ENCODE results near the gene CFAP53.

Gene CFAP53

GRCh38 chr18:50287441-50288347 lies 21.4 kb upstream of the CFAP53 start, which contains the start of gene CXXC1:
CXXC1 (minus strand) TSS chr18:50287692; CDS start chr18:50287589, 103 bp downstream.
- peak; percentile 95 for DNase-seq

- DNase-seq: no peak
Observed at GRCh38 chr18:50287028-50287440, 20.7 kb upstream of the CFAP53 start.

- no peak for DNase-seq
Observed at GRCh38 chr18:50286391-50287027, 20.2 kb upstream of the CFAP53 start.

GRCh38 chr18:50285631-50286321 lies 19.5 kb upstream of the CFAP53 start:
- no peak for DNase-seq

GRCh38 chr18:50285071-50285470 lies 18.8 kb upstream of the CFAP53 start:
- no peak for DNase-seq

- DNase-seq: no peak
Observed at GRCh38 chr18:50284255-50284885, 18.1 kb upstream of the CFAP53 start.

- DNase-seq: no peak
Observed at GRCh38 chr18:50283469-50284209, 17.3 kb upstream of the CFAP53 start.

- no peak for DNase-seq
Observed at GRCh38 chr18:50282521-50283335, 16.4 kb upstream of the CFAP53 start.

- no peak for DNase-seq
Observed at GRCh38 chr18:50281972-50282520, 15.8 kb upstream of the CFAP53 start.

- DNase-seq: peak; percentile 75
Observed at GRCh38 chr18:50281295-50281971, 15.1 kb upstream of the CFAP53 start, which contains the start of gene MBD1. MBD1 (minus strand) TSS chr18:50281523; CDS start chr18:50279992, 1,531 bp downstream.

GRCh38 chr18:50280707-50281294 lies 14.5 kb upstream of the CFAP53 start:
- no peak for DNase-seq

GRCh38 chr18:50279752-50280151 lies 13.5 kb upstream of the CFAP53 start:
- DNase-seq: no peak

- no peak for DNase-seq
Observed at GRCh38 chr18:50277942-50278341, 11.6 kb upstream of the CFAP53 start.

- DNase-seq: no peak
Observed at GRCh38 chr18:50276452-50276851, 10.2 kb upstream of the CFAP53 start.

- DNase-seq: no peak
Observed at GRCh38 chr18:50275503-50276036, 9.3 kb upstream of the CFAP53 start.

- no peak for DNase-seq
Observed at GRCh38 chr18:50274941-50275340, 8.6 kb upstream of the CFAP53 start.

- no peak for DNase-seq
Observed at GRCh38 chr18:50274044-50274442, 7.7 kb upstream of the CFAP53 start.

GRCh38 chr18:50273203-50274043 lies 7.1 kb upstream of the CFAP53 start:
- DNase-seq: no peak

- no peak for DNase-seq
Observed at GRCh38 chr18:50272568-50272967, 6.3 kb upstream of the CFAP53 start.

All from NCI-H524 treated with DMSO at 0.1 percent for 48 hours (cell line).